ELF-1 (cell line): ENCODE results near the gene STUB1.

Source experiments
- DNase-seq: peaks from one replicate; pipeline ENCODE4 v3.0.0-alpha.2; 2016; ENCODE audit warnings: low read depth, low spot score

Gene STUB1

DNA sequence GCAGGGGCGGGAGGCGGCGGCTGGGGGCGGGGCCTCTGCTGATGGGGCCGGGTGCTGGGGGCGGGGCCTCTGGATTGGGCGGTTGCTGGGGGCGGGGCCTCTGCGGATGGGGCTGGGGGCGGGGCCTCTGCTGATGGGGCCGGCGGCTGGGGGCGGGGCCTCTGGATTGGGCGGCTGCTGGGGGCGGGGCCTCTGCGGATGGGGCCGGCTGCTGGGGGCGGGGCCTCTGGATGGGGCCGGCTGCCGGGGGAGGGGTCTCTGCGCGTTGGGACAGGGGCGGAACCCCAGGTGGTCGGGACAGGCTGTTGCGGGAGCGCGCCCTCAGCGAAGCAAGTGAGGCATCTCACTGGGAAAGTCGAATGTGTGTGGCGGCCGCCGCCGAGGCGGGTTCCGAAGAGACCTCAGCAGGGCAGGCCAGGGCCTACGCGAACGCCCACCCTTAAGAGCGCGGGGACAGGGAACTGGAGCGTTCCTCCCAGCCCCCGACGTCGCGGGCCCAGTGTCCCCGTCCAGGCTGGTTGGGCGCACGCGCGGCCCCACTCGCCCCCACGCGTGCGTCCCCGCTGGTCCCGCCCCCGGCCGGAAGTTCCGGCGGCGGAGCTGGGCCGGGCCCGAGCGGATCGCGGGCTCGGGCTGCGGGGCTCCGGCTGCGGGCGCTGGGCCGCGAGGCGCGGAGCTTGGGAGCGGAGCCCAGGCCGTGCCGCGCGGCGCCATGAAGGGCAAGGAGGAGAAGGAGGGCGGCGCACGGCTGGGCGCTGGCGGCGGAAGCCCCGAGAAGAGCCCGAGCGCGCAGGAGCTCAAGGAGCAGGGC lies at the start of gene STUB1:
TSS of gene STUB1 (plus strand) at position 597 of the 811 bp plus-strand sequence. CDS start at position 713, 116 bp downstream.
- DNase-seq: peak; percentile 89

DNA sequence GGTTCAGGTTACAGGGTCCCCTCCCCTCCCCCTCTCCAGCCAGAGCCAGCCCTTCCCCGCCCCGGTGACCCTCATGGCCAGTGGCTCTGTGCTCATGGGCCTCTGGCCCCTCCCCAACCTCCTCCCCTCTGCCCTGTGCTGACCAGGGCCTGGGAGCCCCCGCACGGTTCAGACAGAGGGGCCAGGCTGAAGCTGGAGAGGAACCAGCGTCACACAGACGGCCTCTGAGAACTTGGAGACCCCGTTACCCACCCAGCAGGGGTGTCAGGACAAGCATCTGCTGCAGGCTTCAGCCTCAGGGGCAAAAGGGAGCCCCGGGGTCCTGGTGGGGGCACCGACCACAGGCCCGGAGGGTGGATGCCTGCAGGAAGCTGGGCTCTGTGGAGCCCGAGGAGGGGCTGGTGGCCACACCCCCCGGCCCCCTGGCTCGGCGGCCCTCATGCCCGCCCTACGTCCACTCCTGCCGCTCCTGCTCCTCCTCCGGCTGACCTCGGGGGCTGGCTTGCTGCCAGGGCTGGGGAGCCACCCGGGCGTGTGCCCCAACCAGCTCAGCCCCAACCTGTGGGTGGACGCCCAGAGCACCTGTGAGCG lies 49.3 kb upstream of the STUB1 start, which contains the start of gene WFIKKN1:
TSS of gene WFIKKN1 (plus strand) at position 171 of the 591 bp plus-strand sequence. CDS start at position 440, 269 bp downstream.
- DNase-seq: peak; percentile 70

DNA sequence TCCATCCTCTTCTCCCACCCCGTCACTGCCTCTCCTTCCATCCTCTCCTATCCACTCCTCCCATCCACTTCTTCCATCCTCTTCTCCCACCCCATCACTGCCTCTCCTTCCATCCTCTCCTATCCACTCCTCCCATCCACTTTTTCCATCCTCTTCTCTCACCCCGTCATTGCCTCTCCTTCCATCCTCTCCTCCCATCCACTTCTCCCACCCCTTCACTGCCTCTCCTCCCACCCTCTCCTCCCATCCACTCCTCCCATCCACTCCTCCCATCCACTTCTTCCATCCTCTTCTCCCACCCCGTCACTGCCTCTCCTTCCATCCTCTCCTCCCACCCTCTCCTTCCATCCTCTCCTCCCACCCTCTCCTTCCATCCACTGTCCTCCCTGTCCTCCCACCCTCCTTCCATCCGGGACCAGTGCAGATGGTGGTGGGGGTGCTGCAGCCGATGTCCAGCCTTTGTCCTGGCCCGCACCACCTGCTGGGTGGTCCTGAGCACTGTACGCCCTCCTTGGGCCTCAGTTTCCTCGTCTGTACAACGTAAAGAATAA lies 48.3 kb upstream of the STUB1 start:
- DNase-seq: no peak

DNA sequence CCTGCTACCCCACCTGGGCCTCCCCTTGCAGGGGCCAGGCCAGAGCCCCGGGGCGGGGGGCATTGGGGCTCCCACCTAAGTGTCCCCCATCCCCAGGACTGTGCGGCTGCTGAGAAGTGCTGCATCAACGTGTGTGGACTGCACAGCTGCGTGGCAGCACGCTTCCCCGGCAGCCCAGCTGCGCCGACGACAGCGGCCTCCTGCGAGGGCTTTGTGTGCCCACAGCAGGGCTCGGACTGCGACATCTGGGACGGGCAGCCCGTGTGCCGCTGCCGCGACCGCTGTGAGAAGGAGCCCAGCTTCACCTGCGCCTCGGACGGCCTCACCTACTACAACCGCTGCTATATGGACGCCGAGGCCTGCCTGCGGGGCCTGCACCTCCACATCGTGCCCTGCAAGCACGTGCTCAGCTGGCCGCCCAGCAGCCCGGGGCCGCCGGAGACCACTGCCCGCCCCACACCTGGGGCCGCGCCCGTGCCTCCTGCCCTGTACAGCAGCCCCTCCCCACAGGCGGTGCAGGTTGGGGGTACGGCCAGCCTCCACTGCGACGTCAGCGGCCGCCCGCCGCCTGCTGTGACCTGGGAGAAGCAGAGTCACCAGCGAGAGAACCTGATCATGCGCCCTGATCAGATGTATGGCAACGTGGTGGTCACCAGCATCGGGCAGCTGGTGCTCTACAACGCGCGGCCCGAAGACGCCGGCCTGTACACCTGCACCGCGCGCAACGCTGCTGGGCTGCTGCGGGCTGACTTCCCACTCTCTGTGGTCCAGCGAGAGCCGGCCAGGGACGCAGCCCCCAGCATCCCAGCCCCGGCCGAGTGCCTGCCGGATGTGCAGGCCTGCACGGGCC lies 47.5 kb upstream of the STUB1 start:
- DNase-seq: no peak

DNA sequence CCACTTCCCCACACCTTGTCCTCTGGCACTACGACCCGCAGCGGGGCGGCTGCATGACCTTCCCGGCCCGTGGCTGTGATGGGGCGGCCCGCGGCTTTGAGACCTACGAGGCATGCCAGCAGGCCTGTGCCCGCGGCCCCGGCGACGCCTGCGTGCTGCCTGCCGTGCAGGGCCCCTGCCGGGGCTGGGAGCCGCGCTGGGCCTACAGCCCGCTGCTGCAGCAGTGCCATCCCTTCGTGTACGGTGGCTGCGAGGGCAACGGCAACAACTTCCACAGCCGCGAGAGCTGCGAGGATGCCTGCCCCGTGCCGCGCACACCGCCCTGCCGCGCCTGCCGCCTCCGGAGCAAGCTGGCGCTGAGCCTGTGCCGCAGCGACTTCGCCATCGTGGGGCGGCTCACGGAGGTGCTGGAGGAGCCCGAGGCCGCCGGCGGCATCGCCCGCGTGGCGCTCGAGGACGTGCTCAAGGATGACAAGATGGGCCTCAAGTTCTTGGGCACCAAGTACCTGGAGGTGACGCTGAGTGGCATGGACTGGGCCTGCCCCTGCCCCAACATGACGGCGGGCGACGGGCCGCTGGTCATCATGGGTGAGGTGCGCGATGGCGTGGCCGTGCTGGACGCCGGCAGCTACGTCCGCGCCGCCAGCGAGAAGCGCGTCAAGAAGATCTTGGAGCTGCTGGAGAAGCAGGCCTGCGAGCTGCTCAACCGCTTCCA lies 46.7 kb upstream of the STUB1 start:
- DNase-seq: no peak

DNA sequence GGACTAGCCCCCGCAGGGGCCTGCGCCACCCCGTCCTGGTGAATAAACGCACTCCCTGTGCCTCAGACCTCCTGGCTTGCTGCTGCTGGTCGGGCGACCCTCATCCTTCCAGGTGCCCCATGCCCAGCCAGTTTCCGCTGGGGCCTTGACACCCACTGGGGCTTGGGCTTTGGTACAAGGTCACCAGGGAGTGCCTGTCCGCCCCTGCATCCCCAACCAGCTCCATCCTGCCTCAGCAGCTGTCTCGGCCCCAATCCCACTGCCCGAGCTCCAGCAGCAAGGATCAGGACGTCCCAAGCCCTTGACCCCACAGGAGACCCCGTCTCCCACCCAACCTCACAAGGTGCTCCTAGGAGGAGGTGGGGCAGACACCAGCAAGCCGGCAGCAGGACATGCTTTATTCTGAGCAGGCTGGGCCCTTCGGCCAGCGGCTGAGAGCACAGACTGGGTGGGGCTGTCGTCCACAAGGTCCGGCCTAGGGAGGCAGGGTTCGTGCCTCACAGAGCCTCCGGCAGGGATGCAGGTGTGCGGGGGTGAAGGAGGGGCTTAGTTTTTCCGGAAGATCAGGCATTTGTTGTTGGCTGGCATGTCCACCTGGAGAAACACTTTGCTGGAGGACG lies 46.0 kb upstream of the STUB1 start:
- no peak for DNase-seq

DNA sequence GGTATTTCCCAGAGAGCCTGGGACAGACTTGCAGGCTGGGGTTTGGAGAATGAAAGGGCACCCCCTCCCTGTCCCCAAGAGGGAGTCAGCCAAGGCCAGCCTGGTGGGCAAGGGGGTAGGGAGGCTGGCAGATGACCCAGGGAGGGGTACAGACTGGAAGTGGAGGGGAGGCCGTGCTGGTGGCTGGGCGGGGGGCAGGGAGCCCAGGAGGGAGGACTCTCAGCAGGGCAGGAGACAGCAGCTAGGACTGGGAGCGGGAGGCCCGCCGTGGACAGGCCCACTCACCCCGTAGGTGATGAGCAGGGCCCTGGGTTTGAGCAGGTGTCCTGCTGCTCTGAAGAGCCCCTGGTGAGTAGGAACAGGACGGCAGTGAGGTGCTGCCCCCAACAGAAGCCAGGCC lies 45.2 kb upstream of the STUB1 start:
- DNase-seq: no peak

DNA sequence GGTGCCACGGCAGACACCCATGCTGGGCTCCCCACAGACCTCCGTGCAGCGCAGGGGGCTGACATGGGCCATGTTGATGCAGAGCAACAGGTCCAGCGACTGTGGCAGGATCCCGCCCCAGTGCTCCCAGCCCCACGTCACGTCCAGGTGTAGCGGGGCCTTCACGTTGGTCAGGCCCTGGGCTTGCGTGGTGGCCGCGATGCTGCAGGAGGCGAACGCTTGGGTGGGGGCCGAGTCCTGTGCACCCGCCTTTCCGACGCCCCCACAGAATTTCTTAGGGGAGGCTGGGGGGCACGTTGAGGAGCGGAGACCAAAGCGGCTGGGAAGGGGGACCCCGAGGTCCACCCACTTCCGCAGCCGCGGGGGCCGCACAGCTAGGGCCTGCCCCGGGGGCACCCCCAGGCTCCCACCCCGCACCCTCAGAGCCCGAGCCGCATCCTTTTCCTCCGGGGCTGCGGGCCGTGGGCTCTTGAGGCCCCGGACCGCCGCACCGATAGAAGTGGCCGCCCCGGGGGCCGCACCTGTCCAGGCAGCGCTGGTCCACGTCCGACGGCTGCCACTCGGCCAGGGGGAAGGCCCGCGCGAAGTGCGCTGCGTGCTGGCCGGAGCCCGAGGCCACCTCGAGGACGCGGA lies 44.5 kb upstream of the STUB1 start:
- no peak for DNase-seq

DNA sequence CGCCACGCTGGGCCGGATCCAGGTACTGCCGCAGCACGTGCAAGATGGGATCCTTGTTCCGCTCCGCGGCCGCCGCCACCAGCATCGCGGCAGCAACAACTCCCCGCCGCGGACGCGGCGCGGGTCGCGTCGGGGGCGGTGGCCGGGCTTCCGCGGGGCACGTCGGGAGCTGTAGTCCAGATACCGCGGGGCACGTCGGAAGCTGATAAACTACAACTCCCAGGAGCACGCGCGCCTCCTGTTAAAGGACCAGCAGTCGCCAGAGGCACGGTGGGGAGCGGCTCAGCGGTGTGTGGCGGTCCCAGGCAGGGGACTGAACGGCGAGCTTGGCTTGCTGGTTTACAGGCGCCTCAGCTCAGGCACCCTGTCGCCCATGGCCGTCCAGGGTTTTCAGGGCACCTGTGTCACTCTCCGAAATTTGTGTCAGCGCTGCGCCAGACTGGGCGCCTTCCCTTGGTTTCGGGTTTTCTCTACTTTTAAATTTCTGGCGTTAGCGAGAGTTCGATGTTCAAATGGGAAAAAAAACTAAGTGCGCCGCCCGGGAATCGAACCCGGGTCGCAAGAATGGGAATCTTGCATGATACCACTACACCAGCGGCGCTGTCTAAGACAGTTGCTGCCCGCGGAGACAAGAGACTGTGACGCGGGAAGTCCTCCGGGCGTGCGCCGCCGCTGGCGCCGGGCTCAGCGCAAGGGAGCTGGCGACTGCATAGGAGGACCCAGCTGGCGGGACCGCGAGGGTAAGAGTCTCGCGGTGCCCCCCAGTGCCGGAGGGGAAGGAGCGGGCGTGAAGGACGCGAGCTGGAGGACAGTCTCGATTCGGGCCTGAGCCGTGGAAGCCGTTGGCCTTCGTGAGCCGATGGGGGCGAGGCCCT lies 43.8 kb upstream of the STUB1 start, which contains the start of gene METTL26:
TSS of gene METTL26 (minus strand) at position 100 of the 875 bp plus-strand sequence. CDS start at position 85, 15 bp downstream.
- DNase-seq: peak; percentile 97

DNA sequence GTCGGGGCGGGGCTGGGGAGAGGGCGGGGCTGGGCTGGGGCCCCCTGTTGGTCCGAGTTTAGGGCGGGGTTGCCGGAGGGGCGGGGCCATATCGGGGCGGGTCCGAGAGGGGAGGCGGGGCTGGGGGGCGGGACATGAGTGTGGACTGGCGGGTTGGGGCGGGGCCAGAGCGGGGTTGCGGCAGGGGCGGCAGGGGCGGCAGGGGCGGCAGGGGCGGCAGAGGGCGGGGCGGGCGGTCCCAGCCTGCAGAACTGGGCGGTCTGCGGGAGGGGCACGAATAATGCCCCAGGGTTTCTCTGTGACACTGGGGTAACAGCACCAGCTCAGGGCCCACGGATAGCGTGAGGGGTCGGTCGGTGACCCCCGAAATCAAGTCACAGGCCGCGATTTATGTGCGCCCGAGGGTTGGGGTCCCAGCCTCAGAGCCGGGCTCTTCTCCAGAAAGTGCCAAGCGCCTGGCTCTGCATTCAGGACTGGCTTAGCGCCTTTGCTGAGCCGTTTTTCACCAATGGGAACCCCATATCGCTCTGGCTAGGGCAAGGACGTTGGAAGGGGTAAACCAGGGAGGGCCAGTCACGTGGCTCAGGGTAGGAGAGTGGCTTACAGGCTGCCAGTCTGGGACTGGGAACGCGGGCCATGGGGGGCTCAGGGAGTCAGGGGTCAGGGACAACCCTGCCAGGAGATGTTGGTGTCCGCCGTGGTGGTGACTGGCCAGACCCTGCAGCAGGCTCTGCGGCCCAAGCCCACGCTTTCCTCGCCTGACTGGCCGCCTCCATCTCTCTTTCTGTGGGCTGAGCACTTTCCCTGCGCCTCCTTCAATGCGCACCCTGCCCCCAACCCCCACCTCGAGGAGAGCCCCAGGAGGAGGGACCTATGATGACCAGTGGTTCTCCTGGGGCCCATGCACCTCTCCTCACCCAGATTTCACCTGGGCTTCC lies 42.9 kb upstream of the STUB1 start:
- DNase-seq: no peak

DNA sequence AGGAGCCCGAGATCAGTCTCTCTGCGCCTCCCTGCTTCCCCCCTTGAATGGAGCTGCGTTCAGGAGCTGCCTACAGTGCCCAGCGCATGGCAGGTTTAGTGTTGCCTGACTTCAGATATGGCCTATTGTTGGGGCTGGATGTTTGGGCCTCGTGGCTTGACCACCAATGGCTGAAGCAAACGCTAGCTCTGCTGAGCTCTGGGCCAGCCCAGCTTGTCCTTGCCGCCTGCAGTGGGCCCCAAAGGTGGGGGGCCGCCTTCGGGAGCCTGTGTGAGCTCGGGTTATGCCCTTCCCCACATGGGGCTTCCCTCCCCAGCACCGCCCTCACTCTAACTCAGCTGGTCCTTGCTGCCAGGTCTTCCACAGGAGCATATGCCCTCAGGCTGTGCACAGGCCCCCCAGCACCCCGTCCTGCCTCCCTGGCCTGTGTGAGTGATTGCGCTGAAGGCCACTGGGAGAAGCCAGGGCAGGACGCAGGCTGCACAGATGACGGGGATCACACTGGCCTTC lies 42.1 kb upstream of the STUB1 start:
- DNase-seq: no peak

DNA sequence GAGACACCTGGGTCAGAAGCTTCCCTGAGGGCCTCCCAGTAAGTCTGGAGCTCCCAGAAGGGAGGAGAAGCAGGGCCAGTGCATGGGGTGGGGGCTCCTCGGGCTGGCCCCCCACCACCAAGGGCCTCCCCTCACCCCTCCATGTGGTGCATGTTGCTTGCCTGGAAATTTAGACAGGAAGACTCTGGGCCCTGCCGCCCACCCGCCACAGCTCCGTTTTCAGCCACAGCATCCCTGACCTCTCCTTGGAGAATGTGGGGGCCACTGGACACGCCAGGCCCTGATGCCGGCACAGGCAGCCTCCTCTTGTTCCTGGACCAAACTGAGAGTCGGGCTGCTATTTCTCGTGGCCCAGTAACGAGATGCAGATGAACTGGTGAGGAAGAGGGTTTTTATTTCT lies 41.4 kb upstream of the STUB1 start:
- no peak for DNase-seq

DNA sequence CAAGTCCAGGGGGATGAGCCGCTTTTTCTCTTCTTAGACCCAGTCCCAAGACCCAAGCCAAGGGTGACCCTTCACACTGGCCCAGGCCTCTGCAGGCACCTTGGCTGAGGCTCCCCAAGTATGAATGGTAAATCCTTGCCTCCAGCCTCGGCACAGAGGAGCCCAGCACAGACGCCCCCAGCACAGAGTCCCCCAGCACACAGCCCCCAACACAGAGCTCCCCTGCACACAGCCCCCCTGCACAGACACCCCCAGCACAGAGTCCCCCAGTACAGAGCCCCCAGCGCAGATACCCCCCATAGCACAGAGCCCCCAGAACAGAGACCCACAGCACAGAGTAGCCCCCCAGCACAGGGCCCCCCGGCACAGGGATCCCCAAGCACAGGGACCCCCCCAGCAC lies 39.6 kb upstream of the STUB1 start:
- no peak for DNase-seq

DNA sequence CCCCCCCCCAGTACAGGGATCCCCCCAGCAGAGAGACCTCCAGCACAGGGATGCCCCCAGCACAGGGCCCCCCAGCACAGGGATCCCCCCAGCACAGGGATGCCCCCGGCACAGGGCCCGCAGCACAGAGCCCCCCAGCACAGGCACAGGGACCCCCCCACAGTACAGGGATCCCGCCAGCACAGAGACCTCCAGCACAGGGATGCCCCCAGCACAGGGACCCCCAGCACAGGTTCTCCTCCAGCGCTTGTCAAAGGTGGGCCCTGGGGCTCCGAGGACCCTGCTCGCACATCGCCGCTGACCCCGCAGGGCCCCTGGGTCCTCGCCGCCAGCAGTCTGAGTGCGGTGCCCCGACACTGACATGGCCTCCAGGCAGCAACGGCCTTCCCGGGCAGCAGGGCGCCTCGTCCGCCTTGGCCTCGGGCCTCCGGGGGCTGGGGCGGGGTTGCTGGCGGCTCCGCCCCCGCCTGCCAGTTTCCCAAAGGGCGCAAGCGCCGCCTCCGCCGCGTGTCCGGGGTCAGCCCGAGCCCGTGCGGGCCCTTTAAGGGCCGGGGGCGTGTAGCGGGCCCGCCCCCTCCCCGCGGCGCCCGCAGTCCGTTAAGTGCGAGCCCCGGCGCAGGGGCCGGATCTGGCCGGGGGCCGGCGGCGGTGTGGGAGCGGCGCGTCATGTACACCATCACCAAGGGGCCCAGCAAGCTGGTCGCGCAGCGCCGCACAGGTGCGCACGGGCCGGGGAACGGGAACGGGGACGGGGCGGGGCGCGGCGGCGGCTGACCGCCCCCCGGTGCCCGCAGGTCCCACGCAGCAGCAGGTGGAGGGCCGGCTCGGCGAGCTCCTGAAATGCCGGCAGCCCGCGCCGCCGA lies 38.7 kb upstream of the STUB1 start, which contains the start of gene MCRIP2:
TSS of gene MCRIP2 (plus strand) at position 503 of the 863 bp plus-strand sequence. CDS start at position 667, 164 bp downstream.
- peak; percentile 83 for DNase-seq

DNA sequence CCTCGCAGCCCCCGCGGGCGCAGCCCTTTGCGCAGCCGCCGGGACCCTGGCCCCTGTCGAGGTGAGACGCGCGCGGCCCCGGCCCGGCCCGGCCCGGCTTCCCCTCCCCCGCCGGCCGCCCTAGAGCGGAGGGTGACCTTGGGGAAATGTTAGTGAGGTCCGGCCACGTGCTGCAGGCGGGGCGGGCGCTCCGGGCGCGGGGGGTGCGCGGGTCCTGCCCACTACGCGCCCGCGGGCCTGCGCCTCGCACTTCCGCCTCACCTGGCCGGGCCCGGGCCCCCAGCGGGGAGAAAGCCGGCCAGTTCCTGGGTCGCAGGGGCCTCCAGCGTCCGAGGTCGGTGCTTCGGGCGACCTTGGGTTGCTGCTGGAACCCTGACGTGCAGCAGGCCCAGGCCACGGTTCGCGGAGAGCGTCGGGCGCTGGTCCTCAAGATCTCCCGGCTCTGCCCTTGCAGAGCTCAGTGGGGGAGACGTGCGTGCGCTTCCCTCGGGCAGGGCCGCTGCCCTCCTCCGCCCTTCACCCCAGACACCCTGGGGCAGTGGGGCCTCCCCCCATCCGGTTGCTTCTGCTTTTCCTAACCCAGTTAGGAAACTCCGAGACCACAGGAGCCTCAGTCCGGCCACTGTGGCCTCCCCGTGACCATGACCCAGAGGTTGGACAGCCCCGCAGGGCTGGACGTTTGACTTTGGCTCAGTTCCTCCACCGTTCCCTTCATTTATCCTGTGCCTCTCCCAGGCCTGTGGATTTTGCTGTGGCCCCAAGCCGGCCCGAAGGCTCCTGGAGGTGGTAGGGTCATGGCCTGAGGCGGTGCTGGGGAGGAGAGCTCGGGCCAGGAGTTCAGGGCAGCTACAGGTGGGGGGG lies 37.8 kb upstream of the STUB1 start:
- DNase-seq: no peak

DNA sequence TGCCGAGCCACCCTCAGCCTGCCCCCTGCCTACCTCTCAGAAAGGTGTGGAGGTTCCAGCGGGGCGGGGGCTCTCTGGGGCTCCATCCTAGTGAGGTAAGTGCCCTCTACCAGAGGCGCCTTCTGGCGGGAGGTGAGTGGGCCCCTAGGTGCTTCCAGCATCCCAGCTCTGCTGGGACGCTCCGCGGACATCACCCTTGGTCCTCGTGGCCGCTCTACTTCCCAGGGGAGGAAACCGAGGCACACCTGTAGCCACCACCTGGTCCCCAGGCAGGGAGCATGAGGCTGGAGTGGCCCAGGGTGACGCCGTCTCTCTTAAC lies 37.2 kb upstream of the STUB1 start:
- no peak for DNase-seq
